Astrocyte of the spinal cord (primary cell): ENCODE data around the gene SBF1.

Source experiments
- DNase-seq: peaks from one replicate; pipeline ENCODE4 v3.0.0; 2011; ENCODE audit warnings: low read depth, low spot score
- H3K4me3 ChIP-seq: 2 replicates; pipeline ENCODE4 v1.5.1; 2011; ENCODE audit warnings: low read depth, mild to moderate bottlenecking, low read length, moderate library complexity
- in situ Hi-C: cut with HindIII; loops from 2 replicates; pipeline ENCODE4 v1.10.0; 2017; ENCODE audit warnings: low sequenced_read_pairs
- TF ChIP-seq, protein P1 (sequence below): IDR thresholded peaks from 2 replicates; pipeline ENCODE4 v1.5.1; 2012; ENCODE audit warnings: low read depth, mild to moderate bottlenecking, low read length, inconsistent platforms

The SBF1 gene

GRCh38 chr22:50454556-50455075, 20.2 kb downstream of the SBF1 start:
- in situ Hi-C loops: no loop called here
- TF ChIP-seq, protein P1, sequence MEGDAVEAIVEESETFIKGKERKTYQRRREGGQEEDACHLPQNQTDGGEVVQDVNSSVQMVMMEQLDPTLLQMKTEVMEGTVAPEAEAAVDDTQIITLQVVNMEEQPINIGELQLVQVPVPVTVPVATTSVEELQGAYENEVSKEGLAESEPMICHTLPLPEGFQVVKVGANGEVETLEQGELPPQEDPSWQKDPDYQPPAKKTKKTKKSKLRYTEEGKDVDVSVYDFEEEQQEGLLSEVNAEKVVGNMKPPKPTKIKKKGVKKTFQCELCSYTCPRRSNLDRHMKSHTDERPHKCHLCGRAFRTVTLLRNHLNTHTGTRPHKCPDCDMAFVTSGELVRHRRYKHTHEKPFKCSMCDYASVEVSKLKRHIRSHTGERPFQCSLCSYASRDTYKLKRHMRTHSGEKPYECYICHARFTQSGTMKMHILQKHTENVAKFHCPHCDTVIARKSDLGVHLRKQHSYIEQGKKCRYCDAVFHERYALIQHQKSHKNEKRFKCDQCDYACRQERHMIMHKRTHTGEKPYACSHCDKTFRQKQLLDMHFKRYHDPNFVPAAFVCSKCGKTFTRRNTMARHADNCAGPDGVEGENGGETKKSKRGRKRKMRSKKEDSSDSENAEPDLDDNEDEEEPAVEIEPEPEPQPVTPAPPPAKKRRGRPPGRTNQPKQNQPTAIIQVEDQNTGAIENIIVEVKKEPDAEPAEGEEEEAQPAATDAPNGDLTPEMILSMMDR: no peak
- no peak overlapping the region for H3K4me3 ChIP-seq
- DNase-seq: no peak

DNA sequence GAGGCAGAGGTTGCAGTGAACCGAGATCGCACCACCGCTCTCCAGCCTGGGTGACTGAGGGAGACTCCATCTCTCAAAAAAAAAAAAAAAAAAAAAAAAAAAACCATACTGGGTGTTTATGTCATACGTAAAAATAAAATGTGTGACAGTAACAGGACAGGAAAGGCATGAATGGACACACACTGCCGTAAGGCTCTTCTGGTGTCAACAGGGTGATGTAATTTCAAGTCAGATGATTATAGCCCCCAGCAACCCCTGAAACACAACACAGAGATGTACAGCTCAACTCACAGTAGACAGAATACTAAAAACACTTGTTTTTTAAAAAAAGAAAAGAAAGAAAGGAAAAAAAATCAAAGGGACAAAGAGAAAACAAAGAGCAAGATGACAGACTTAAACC, 22.2 kb downstream of the SBF1 start:
- in situ Hi-C loops: no loop called here

GRCh38 chr22:50447576-50448551, 27.0 kb downstream of the SBF1 start:
- TF ChIP-seq, protein P1: no peak
- no peak overlapping the region for H3K4me3 ChIP-seq
- in situ Hi-C loops: no loop called here
- DNase-seq: no peak

More for the DNA sequence above, 22.2 kb downstream of the SBF1 start:
- DNase-seq: no peak
- TF ChIP-seq, protein P1: no peak
- no peak overlapping the region for H3K4me3 ChIP-seq

GRCh38 chr22:50446708-50447575, 27.9 kb downstream of the SBF1 start:
- no peak overlapping the region for H3K4me3 ChIP-seq
- DNase-seq: no peak
- in situ Hi-C loops: no loop called here
- TF ChIP-seq, protein P1: no peak

DNA sequence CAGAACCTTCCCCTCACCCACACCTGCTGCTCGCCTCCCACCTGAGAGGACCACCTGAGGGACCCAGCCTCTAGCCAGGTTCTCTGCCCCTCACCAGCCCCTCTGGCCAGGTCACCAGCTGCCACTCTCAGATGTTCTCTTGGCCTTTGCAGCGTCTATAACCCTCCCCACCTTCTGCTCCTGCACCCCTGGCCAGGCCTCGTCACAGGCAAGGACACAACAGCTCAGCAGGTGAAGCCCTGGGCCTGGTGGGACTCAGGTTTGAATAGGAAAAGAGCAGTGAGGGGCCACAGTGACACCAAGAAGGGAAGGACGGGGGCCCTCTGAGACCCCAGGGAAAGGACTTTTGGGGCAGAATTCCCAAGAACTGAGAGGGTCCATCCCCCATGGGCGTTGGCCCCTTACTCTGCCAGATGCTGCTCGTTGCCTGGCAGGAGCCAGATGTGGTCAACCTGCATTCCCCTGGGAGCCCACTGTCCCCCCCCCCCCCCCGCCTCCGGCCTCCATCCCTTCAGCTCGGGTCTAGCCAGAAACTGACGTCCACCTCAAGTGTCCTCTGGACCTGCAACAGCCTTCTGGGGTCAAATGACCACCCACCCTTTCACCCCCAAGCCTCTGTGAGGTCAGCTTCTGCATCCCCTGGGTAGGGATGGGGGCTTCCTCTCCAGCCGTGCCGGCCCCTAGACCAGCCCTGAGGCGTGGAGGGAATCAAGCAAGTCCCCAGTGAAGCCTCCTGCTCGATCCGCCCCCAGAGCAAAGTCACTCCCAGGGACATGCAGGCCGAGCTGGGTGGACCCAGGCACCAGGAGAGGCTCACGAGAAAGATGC, 28.7 kb downstream of the SBF1 start:
- H3K4me3 ChIP-seq: no peak overlapping the region
- TF ChIP-seq, protein P1: no peak
- in situ Hi-C loops: no loop called here
- DNase-seq: no peak
